Karpas-422 (cell line): ENCODE measurements around the gene GULP1. TPM values are rescaled to one million over a fixed set of nuclear protein-coding genes. Genes with fewer than 3 reads are reported as not detected.
A peak's percentile ranks its signal among the peaks of the same experiment; 100 is the strongest.

Source experiments
- DNase-seq: peaks from one replicate; pipeline ENCODE4 v3.0.0-alpha.2; 2015
- H2AFZ ChIP-seq: fragments of 200-600 bp; sonication (generic); 2 replicates; pipeline ENCODE4 v1.6.1; 2014; ENCODE audit warnings: antibody characterized with exemption, low read length, mixed read lengths
- H3K27ac ChIP-seq: fragments of 200-600 bp; sonication (generic); 2 replicates; pipeline ENCODE4 v1.5.1; 2014; ENCODE audit warnings: mild to moderate bottlenecking, low read length, moderate library complexity
- H3K27me3 ChIP-seq: fragments of 200-600 bp; sonication (generic); 2 replicates; pipeline ENCODE4 v1.6.1; 2014; ENCODE audit warnings: low read length, mixed read lengths
- H3K36me3 ChIP-seq: fragments of 200-600 bp; sonication (generic); 2 replicates; pipeline ENCODE4 v1.6.1; 2014; ENCODE audit warnings: low read length, mixed read lengths; ENCODE audit not compliant: insufficient read depth
- H3K4me1 ChIP-seq: fragments of 200-600 bp; sonication (generic); 2 replicates; pipeline ENCODE4 v1.6.1; 2014; ENCODE audit warnings: mild to moderate bottlenecking, low read length, mixed read lengths
- H3K4me2 ChIP-seq: fragments of 200-600 bp; sonication (generic); 2 replicates; pipeline ENCODE4 v1.6.1; 2014; ENCODE audit warnings: low read length, low read depth, mild to moderate bottlenecking; ENCODE audit not compliant: poor library complexity, severe bottlenecking
- H3K4me3 ChIP-seq: fragments of 200-600 bp; sonication (generic); 2 replicates; pipeline ENCODE4 v1.5.1; 2014; ENCODE audit warnings: mild to moderate bottlenecking, antibody characterized with exemption, low read length, mixed read lengths
- H3K79me2 ChIP-seq: fragments of 200-600 bp; sonication (generic); 2 replicates; pipeline ENCODE4 v1.6.1; 2014; ENCODE audit warnings: mild to moderate bottlenecking, low read length, mixed read lengths
- H3K9ac ChIP-seq: fragments of 200-600 bp; sonication (generic); 2 replicates; pipeline ENCODE4 v1.6.0; 2014; ENCODE audit warnings: low read length
- H3K9me2 ChIP-seq: fragments of 200-600 bp; sonication (generic), shearing (Covaris generic); replicated peaks from 2 replicates; pipeline ENCODE4 v1.6.0; 2014; ENCODE audit warnings: mild to moderate bottlenecking, low read length, moderate library complexity; ENCODE audit not compliant: insufficient read depth
- H3K9me3 ChIP-seq: fragments of 300-700, 200-600 bp; sonication (generic); 2 replicates; pipeline ENCODE4 v1.6.1; 2014; ENCODE audit warnings: low read length, mixed read lengths
- H4K20me1 ChIP-seq: fragments of 200-600 bp; sonication (generic); 2 replicates; pipeline ENCODE4 v1.6.1; 2014; ENCODE audit warnings: mild to moderate bottlenecking, antibody characterized with exemption, low read length, low read depth; ENCODE audit not compliant: insufficient read depth
- total RNA-seq: library from RNA; depleted of rRNA; stranded (reverse); fragments of >200 nt; shearing (Covaris generic); gene quantifications from 2 replicates; pipeline ENCODE4 v1.2.3, GENCODE V29; 2014; ENCODE audit warnings: low replicate concordance

Gene GULP1
- total RNA-seq, 1 experiment from 2014 or later = 0.41 TPM

- Histone ChIP-seq H3K4me1 (no peaks in the 10 kb centered on the region), H3K4me2 (no peak overlapping the region), H4K20me1 (no peaks in the 10 kb centered on the region), H3K9me3 (peaks cover 27% of the 10 kb centered on the region), H3K9me2 (no peaks in the 10 kb centered on the region), H3K9ac (no peak overlapping the region), H3K27ac (no peak overlapping the region), H3K4me3 (no peak overlapping the region), H3K27me3 (no peaks in the 10 kb centered on the region), H3K36me3 (no peaks in the 10 kb centered on the region), H2AFZ (no peak overlapping the region), H3K79me2 (no peaks in the 10 kb centered on the region)
- DNase-seq = no peak
Observed at GRCh38 chr2:188394931-188395472, 103.3 kb downstream of the GULP1 start.

GRCh38 chr2:188395903-188396689 is 104.4 kb downstream of the GULP1 start:
- no peak for DNase-seq
- H3K9me3 ChIP-seq = peaks cover 28% of the 10 kb centered on the region
- no peak overlapping the region for H3K4me2 ChIP-seq
- H3K79me2 ChIP-seq = no peaks in the 10 kb centered on the region
- no peaks in the 10 kb centered on the region for H3K4me1 ChIP-seq
- H2AFZ ChIP-seq = no peak overlapping the region
- H3K27ac ChIP-seq = no peak overlapping the region
- H3K27me3 ChIP-seq = no peaks in the 10 kb centered on the region
- no peaks in the 10 kb centered on the region for H4K20me1 ChIP-seq
- no peak overlapping the region for H3K9ac ChIP-seq
- H3K9me2 ChIP-seq = no peaks in the 10 kb centered on the region
- no peaks in the 10 kb centered on the region for H3K36me3 ChIP-seq
- H3K4me3 ChIP-seq = no peak overlapping the region

- Histone ChIP-seq H3K79me2 (no peaks in the 10 kb centered on the region), H3K4me3 (no peak overlapping the region), H3K27me3 (no peaks in the 10 kb centered on the region), H2AFZ (no peak overlapping the region), H3K36me3 (no peaks in the 10 kb centered on the region), H3K4me1 (no peaks in the 10 kb centered on the region), H3K9me2 (no peaks in the 10 kb centered on the region), H3K9ac (no peak overlapping the region), H3K4me2 (no peak overlapping the region), H3K27ac (no peak overlapping the region), H4K20me1 (no peaks in the 10 kb centered on the region), H3K9me3 (peaks cover 23% of the 10 kb centered on the region)
- no peak for DNase-seq
Observed at GRCh38 chr2:188399159-188399558, 107.5 kb downstream of the GULP1 start.

GRCh38 chr2:188403676-188404075 is 112.0 kb downstream of the GULP1 start:
- H3K4me1 ChIP-seq = no peaks in the 10 kb centered on the region
- H4K20me1 ChIP-seq = no peaks in the 10 kb centered on the region
- no peak overlapping the region for H3K9ac ChIP-seq
- no peak overlapping the region for H3K4me2 ChIP-seq
- H3K27ac ChIP-seq = no peak overlapping the region
- no peaks in the 10 kb centered on the region for H3K9me2 ChIP-seq
- no peak overlapping the region for H2AFZ ChIP-seq
- H3K79me2 ChIP-seq = no peaks in the 10 kb centered on the region
- H3K27me3 ChIP-seq = no peaks in the 10 kb centered on the region
- H3K9me3 ChIP-seq = peaks cover 19% of the 10 kb centered on the region
- no peak overlapping the region for H3K4me3 ChIP-seq
- DNase-seq = no peak
- H3K36me3 ChIP-seq = no peaks in the 10 kb centered on the region

GRCh38 chr2:188404341-188405004 is 112.8 kb downstream of the GULP1 start:
- Histone ChIP-seq H3K4me2 (no peak overlapping the region), H3K4me1 (no peaks in the 10 kb centered on the region), H3K9me2 (no peaks in the 10 kb centered on the region), H3K27ac (no peak overlapping the region), H4K20me1 (no peaks in the 10 kb centered on the region), H3K9ac (no peak overlapping the region), H3K79me2 (no peaks in the 10 kb centered on the region), H2AFZ (no peak overlapping the region), H3K9me3 (peaks cover 19% of the 10 kb centered on the region), H3K36me3 (no peaks in the 10 kb centered on the region), H3K4me3 (no peak overlapping the region), H3K27me3 (no peaks in the 10 kb centered on the region)
- no peak for DNase-seq

- no peaks in the 10 kb centered on the region for H3K4me1 ChIP-seq
Observed at GRCh38 chr2:188406414-188406813, 114.7 kb downstream of the GULP1 start.

GRCh38 chr2:188410504-188411235 is 119.0 kb downstream of the GULP1 start:
- H3K9me2 ChIP-seq = no peaks in the 10 kb centered on the region
- no peak overlapping the region for H3K9ac ChIP-seq
- no peaks in the 10 kb centered on the region for H3K4me1 ChIP-seq
- no peak for DNase-seq
- H3K9me3 ChIP-seq = peaks cover 9% of the 10 kb centered on the region
- no peak overlapping the region for H2AFZ ChIP-seq
- H4K20me1 ChIP-seq = no peaks in the 10 kb centered on the region
- H3K36me3 ChIP-seq = no peaks in the 10 kb centered on the region
- H3K4me3 ChIP-seq = no peak overlapping the region
- H3K4me2 ChIP-seq = no peak overlapping the region
- no peak overlapping the region for H3K27ac ChIP-seq
- H3K79me2 ChIP-seq = no peaks in the 10 kb centered on the region
- no peaks in the 10 kb centered on the region for H3K27me3 ChIP-seq

More at GRCh38 chr2:188406414-188406813, 114.7 kb downstream of the GULP1 start:
- H3K27me3 ChIP-seq = no peaks in the 10 kb centered on the region
- no peaks in the 10 kb centered on the region for H3K9me2 ChIP-seq
- H3K36me3 ChIP-seq = no peaks in the 10 kb centered on the region
- no peak overlapping the region for H3K4me3 ChIP-seq
- no peak overlapping the region for H3K4me2 ChIP-seq
- no peak overlapping the region for H3K9ac ChIP-seq
- peaks cover 16% of the 10 kb centered on the region for H3K9me3 ChIP-seq
- no peaks in the 10 kb centered on the region for H4K20me1 ChIP-seq
- DNase-seq = peak; percentile 44
- H2AFZ ChIP-seq = no peak overlapping the region
- no peaks in the 10 kb centered on the region for H3K79me2 ChIP-seq
- H3K27ac ChIP-seq = no peak overlapping the region

GRCh38 chr2:188412190-188412589 is 120.5 kb downstream of the GULP1 start:
- no peaks in the 10 kb centered on the region for H3K9me2 ChIP-seq

More at GRCh38 chr2:188412190-188412589, 120.5 kb downstream of the GULP1 start:
- no peak overlapping the region for H3K9ac ChIP-seq
- H2AFZ ChIP-seq = no peak overlapping the region
- no peak overlapping the region for H3K4me3 ChIP-seq
- H3K4me2 ChIP-seq = no peak overlapping the region
- H3K9me3 ChIP-seq = peaks cover 8% of the 10 kb centered on the region; the same call in 1 of the 2 replicates
- no peak for DNase-seq
- H3K4me1 ChIP-seq = no peaks in the 10 kb centered on the region
- no peak overlapping the region for H3K27ac ChIP-seq
- H3K27me3 ChIP-seq = no peaks in the 10 kb centered on the region
- no peaks in the 10 kb centered on the region for H3K36me3 ChIP-seq
- H3K79me2 ChIP-seq = no peaks in the 10 kb centered on the region
- H4K20me1 ChIP-seq = no peaks in the 10 kb centered on the region
